Activated gamma-delta T cell treated with anti-CD3 and anti-CD28 coated beads, Interleukin-2, amount 50 U/mL, for 16 hours (primary cell): ENCODE data around the gene GALNT2.

Experiments used
- DNase-seq: peaks from one replicate; pipeline ENCODE4 v3.0.0-alpha.2; 2020; ENCODE audit warnings: low read depth

Gene GALNT2

DNA sequence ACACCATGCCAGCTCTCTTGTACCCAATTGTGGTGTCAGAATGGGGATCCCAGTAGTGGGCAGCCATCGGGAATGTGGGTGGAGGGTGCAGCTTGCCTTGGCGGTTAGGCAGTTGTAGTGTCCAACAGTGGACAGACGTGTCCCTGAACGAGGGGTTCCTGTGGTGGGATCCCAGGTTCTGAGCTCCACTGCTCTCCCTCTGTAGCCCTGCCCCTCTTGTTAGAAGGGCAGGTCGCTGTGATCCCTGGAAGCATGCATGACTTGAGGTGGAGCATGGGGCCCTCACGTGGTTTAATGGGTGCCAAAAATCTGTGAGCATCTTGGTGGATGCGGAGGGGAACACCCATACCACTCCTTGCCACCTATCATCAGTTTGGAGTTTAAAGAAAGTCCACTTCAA is 4.3 kb downstream of the GALNT2 start:
- DNase-seq, result no peak

DNA sequence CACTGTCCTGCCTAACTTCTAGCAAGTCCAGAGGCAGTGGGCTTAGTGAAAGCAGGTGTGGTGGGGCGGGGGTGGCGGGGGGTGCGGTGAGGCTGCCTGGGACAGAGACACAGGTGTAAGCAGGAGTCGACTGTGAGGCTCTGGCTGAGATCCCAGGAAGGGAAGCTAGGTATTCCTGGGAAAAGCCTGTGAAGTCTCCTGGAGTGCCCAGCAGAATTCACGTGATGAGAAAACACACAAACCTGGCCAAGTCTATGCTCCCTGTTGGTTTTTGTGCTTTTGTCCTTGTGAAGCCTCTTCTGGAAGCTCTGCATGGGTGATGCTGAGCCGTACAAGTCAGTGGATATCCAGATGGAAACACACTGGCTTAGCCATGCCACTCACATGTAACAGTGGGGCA is 5.3 kb downstream of the GALNT2 start:
- DNase-seq, result no peak

DNA sequence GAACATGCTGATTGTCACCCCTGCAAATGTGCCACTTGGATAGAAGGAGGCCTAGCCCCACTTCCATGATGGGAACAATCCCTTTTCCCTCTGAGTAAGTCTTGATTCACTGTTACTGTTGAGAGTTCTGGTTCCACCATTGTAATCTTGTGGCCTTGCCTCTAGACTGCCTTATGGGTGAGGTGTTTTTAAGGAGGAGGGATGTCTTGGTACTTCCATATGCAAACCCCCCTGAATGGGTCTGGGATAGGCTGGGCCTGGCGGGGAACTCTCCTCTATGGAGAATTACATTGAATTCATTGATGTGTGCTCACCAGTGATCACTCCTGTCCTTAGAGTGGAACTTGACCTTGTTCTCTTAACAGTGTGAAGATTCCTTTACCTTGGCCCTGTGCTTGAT is 5.8 kb downstream of the GALNT2 start:
- DNase-seq, result no peak

DNA sequence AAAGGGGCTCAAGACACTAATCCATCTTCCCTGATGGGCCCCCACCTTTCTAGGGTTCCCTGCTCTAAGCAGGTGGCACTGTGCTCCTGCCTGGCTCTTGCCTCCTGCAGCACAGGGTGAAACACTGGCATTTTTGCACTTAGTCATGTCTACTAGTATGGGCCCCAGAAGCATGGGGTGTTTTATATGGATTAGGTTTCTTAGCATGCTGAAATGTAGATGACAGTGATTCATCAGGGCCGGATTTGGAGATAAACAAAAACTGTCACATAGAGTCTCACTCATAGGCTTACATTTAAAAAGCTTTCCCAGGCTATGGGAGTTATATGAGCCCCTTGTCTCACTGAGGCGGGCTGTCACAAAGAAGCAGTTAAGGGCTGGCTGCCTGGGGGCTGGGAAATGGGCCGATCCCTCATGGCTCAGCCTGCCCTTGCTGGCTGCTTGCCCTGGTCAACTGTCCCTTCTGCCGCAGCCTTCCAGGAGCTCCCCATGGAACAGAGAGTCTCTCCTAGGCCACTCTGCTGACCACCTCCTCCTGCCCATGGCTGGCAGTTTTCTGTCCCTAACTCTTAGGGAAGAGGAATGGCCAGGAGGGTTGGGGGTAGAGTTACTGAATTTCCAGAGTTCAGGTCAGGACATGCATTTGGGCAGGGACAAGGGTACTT is 6.5 kb downstream of the GALNT2 start:
- no peak for DNase-seq

DNA sequence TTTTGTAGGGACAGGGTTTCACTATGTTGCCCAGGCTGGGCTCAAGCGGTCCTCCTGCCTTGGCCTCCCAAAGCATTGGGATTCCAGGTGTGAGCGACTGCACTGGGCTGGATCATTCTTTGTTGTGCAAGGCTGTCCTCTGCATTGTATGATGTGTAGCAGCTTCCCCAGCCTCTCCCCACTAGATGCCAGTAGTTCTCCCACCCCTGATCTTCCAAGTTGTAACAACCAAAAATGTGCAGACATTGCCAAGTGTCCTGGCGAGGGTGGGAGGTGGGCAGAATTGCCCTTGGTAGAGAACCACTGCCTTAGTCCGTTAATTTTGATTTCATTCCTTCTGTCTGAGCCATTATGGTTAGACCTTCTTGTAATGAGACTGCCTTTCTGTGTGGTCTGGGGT is 7.2 kb downstream of the GALNT2 start:
- no peak for DNase-seq

DNA sequence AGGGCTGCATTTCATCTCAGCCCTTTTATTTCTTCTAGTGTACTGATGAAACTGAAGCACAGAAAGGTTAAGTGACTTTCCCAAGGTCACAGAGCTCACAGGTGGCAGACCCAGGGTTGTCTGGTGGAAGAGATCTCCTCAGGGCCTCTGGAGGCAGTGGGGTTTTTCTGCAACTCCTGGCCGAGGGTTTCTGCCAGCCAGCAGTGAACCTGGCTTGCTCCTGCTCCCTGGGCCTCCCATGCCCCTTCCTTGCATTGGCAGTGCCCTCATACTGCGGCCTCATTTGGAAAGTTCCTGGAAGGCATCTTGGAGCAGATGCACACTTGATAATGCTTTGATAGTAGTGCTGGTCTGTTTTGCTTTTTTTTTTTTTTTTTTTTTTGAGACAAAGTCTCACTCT is 7.7 kb downstream of the GALNT2 start:
- no peak for DNase-seq

DNA sequence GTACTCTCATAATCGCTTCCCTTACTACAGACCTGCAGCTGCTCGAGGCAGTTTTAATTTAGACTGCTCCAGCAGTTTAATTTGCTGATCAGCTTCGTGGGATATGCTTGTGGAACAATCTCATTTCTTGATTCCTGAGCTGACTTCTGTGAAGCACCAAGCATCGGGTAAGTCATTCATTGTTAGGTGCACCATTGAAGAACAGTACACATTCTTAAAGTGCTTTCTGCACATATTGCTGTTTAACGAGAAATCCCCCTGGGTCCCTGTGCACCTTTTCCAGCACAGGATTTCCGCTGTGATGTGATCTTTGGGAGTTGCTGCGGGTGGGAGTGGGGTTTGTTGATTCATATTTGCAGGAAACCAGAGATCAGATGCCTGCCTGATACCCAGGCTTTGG is 9.1 kb downstream of the GALNT2 start:
- no peak for DNase-seq

DNA sequence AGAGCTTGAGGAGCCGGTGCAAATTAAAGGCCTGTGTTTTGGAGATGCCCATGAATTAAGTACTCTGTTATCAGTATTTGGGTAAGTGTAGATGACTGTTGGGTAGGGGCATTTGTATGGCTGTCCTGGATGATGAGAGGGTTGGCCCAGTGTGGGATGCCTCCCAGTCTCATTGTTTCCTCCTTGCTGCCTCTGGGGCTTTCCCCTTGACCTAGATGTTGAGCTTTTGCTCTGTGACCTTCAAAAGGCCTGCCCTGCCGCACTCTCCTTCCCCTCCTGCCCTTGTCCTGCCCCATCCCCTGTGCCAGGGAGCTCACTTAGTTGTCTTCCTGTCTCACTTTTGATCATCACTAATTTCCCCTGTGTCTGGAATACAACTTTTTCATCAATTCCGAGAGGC is 10.0 kb downstream of the GALNT2 start:
- DNase-seq, result no peak

DNA sequence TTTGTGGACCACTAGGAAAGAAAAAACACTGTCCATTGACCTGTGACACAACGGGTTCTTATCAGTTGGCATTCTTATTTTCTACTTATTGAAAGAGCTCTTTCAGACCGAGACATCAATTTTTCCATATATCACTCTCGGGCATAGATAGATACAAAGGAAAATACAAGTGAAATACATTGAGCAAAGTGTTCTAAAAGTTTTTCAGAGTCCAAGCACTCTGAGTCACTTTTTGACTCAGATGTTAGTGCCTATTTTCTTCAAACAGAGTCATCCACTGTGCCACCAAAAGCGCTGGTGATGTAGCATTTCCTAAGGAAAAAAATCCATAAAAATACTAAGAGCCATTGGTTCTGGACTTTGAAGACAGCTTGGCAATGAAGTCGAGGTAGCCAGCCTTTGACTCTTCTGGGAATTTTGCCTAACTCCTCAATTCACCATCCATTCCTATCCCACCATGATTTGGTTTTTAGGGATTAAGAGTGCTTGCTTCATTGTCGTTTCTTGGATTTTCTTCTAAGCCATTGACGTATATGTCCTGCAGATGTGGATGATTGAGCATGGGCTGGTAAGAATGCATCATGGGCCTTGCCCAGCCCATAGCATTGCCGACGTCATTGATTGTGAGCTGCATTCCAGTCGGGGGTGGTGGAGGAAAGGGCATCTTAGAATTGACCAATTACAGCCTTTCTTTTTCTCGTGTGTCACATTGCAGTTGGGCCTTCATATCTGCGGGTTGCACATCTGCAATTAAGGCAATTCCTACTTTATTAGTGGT is 10.6 kb downstream of the GALNT2 start:
- DNase-seq, result no peak

DNA sequence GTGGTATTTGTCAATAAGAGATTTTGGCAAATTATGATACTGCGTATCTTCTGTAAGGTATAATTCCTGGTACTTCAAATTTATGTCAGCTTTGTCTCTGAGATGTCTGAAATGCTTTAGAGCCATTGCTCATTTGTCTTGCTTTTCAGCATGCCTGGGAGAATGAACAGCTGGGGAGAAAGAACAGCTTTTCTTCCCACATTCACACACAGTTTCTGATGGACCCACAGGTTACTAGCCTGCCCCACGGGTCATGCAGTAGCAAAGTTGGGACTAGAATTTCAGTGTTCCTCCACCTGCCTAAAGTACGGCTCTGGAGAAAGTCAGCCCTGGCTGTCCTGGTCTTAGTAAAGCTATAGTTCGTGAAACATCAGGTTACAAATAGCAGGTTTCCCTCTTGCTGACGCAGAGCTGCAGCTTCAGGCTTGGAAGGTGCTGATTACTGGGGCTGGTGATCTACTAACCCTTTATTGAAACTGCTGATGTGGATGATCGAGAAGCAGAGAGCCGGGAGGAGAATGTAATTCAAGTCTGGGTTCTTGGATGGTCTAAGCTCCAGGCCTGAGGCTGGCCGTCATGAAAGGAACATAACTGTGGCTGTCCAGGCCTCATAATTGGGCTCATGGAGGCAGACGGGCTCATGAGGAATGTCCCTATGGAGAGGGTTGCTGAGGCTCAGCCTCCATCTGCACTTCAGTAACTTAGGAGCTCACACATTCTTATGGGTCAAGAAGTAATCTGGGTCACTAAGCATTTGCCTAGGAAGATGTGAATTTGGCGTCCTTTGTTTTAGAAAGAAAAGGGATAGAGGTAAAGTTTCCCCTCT is 12.4 kb downstream of the GALNT2 start:
- no peak for DNase-seq

DNA sequence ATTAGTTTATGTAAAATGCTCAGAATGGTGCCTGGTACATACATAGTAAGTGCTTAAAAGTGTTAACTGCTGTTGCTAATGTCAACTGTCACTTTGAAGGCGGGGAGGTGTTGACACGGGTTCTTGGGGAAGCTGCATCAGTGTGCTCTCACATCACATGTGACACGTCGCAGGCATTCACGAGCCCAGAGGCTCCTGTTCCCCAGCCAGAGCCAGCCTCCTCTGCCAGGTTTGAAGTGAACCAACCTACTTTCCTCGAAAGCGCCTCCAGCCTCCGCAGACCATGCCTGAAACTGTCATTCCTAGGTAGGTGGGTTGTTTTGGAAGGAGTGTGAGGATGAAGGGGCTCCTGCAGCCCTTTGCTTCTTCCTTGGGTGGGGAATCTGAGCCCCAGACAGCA is 13.8 kb downstream of the GALNT2 start:
- DNase-seq, result no peak

DNA sequence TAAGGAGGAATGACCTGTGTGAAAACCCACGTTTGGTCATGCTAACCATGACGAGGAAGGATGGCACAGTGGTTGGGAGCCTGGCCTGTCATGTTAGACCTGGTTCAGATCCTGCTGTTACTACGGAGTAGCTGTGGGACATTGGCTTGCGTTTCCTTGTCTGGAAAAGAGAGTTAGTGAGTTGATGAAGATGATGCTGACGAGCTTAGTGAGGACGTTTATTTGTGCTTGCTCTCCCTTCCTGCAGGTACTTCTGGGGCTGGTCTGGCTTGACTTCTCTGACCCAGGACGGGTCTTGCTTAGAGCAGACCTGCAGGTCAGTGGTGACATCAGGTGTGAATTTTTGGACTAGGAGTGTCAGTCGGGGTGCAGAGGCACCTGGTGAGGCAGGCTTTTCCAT is 14.7 kb downstream of the GALNT2 start:
- DNase-seq, result no peak

DNA sequence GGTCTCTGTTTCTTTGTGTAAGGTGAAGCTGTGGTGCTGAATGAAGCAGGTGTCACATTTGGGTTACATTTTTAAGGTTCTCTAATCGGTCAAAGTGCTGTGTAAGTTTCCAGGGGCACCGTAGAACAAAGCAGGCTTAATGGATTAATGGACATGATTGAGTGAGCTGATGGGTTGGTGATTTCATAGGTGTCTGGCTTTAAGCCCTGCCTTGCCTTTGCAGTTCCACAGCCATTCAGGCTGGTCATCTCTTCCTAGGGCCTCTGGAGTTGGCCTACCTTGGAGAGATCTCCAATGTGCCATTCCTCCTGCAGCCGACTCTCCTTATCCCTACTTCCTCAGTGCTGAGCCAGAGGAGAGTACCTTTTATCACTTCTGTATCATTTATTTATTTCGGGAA is 15.2 kb downstream of the GALNT2 start:
- no peak for DNase-seq

DNA sequence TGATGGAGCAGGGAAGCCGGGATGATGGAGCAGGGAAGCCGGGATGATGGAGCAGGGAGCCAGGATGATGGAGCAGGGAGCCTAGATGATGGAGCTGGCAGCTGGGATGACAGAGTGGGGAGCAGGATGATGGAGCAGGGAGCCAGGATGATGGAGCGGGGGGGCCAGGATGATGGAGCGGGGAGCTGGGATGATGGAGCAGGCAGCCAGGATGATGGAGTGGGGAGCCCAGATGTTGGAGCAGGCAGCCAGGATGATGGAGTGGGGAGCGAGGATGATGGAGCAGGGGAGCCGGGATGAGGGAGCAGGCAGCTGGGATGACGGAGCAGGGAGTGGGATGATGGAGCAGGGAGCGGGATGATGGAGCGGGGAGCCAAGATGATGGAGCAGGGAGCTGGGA is 16.0 kb downstream of the GALNT2 start:
- no peak for DNase-seq

DNA sequence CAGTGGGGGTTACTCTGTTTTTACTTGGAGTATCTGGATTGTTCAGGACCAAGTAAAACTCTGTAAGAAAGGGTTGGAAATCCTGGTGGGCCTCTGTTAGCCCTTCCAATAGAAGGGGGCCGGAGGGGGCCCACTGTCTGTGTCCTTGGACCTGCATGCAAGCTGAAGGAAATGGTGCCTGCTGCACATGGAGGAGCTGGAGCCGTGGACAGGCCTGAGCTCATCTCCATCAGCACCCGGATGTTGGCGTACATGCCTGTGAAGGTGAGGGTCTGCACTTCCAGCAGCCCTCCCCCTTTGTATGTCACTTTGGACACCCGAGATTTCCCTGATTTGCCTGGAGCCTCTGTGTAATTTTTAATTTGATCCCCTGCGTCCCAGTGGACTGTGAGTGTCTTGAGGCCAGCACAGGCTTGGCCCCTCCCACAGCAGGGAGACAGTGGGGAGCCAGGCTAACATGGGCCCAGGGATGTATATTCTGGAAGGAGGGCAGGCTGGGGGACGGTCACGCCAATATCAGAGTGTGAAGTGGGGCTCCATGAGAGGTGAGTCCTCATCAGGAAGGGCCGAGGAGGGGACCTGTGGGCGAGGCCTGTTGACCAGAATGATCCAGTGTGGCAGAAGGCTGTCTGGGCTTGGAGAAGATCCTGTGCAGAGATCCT is 16.8 kb downstream of the GALNT2 start:
- no peak for DNase-seq

DNA sequence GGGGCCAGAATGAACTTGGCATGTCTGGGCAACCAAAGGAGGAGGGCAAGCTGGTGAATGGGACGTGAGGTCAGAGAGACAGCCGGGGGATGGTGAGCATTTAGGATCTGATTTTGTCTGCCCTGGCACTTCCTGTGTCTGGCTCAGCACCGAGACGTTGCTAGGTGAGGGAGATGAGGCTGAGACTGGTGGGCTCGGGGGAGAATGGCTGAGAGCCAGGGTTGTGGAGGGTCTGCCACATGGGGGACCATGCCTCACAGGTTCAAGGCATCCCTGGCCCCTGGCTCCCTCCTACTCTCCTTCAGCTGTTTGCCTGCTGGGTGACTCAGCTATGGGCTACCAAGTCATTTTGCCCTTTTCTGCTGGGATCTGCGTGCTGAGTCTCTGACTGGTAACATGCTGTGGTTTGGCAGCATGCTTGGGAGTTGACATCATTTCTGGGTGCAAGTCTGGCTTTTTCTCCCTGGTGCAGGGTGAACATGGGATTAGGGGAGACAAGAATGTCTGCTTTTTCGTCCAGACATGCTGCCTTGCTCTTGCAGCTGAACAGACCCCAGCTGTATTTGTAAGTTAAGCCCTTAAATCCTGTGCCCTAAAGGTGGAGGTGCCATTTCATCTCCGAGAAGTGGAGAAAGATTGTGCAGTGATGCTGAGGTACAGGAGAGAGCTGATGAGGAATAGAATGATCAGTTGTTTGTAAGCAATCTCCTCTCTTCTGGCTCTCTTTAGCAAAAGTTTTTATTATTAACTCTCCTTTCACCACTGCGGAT is 17.6 kb downstream of the GALNT2 start:
- DNase-seq, result peak; percentile 31

DNA sequence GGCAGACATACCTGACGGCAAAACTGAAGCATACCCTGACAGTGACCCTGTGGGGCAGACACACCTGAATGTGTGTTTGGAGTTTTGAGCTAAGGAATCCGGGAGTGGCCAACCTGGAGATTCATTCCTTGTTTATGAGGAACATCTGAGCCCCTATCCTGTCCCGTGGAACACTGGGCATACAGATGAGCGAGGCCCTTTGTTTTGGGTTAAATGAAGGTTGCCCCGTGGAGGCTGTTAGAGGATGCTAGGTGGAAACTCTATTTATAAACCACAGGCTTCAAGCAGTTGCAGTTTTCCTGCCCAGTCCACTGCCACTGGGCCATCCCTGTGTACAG is 18.1 kb downstream of the GALNT2 start:
- DNase-seq, result no peak

DNA sequence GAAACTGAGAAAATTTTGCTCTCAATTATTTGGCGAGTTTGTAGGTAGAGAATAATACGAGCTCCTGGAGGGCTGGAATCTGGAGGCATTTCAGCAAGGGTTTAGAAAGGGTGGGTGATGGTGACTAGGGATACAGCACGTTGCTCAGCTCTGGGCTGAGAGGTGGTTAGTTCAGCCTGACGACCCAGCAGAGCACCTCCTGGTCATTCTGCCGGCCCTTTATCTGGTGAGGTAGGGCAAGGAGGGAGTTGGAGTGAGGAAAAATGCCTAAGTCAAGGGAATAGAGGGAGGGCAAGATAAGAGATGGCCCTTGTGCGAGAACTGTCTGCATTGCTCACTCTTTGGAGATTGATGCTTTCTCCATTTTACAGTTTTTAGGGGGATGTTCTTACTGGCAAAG is 19.1 kb downstream of the GALNT2 start:
- DNase-seq, result no peak

DNA sequence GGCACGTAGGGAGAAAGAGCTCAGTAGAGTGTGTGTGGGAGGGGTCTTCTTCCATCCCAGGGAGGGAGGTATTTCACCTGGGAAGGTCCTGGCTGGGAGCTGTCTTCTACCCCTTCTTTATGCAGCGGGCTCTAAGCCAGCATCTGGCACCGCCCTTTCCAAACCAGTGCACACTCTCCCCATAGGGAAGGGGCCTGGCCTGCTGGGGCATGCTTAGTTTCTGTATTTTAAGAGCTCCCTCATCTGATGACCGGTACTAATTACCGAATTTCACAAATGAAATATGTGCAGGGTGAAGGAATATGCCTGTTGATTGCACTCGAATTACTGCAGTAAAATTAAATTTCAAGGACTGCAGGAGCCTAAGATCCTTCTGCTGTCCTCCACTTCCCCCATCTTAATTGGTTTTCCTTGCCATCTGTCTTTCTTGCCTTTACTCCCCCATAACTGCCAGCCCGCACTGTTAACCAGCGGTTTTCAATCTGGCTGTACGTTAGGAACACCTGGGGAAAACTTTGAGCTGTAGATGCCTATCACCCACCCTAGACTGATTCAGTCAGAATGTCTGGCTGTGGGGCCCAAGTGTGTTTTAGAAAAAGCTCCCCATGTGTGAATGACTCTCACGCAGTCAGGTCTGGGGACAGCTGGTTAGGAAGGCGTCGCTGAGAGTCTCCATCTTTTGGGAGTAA is 20.1 kb downstream of the GALNT2 start:
- DNase-seq, result no peak

DNA sequence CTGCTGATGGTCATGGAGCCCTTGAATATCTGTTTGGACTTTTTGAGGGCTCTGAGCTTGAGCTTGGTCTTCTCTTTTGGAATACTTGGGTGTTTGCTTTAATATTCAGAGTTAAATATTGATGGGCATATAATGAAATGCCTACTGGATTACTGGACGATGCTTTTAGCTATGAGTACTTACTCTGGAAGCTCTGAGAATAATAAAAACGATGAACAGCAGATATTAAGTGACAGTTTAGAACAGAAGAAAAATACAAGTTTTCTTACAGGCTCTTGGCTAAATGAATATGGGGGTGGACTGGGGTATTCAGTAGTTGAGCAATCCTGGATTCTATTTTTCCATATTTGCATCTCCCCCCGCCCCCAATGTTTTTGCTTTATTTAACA is 20.7 kb downstream of the GALNT2 start:
- no peak for DNase-seq

DNA sequence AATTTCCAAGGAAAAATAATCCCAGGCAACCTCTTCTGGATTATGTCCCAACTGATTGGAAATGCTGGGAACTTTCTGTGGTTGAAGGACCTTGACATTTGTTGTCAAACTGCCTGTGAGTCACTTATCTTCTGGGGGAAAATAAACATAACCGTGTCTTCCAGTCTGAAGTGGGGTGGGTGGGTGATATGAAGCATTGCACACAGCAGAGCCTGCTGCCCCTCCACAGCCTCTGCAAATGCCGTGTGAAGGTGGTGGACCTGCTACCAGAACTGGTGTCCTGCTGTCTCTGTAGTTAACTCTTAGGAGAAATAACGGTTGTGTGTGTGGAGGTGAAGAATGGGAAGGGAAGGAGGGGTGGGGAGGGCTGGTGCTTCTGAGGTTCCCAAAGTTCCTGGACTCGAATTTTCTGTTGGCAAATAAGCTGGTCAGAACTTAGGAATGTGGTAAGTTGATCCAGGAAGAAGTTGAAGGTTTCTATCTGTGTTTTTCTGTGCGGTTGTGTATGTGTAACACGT is 23.2 kb downstream of the GALNT2 start:
- no peak for DNase-seq
